Measurements from ENCODE around the gene PRUNE1.

Gene PRUNE1

DNA sequence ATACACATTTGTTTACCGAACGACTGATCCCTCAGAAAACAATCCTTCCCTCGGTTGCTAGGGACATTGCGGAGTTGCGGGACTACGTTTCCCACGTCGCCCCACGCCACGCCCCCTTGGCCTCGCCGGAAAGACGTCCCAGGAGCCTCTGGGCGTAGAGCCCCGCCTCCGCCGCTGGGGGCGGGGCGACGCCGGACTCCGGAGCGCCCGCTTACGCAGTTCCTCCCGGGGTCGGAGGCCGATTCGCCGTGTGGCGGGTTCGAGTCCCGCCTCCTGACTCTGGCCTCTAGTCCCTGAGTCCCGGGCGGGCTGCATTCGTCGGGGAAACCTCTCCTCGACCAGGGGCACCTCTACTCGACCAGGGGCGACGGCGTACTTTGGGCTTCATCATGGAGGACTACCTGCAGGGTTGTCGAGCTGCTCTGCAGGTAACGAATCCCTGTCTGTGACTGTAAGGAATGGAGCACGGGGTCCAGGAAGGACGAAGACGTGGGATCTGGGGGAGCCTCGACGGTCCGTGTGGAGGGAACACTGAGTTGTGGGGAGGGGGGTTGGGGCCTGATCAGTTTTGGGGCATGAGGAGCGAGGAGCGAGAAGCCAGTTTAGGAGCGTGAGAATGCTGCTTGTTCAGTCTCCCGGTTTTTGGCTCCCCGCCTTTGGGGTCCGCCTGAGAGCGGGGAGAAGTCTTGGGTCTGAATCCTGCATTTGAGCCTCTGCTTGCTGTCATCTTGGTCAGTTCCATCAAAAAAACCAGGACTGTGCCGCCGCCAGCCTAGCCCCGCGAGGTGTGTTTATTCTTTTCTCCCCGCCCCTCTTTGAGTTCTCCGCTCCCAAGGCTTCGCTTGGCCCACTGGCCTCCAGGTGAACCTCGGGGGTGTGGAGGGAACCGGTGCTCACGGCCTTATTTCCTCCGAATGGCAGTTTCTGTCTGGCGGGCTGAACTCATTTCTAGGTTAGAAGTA is at the start of gene PRUNE1:
Gene PRUNE1 (plus strand): TSS at position 206 of the 962 bp plus-strand sequence. CDS start 184 bp downstream, at position 390.
- peak; percentile 92 for DNase-seq (ENCODE audit: low read depth)

DNA sequence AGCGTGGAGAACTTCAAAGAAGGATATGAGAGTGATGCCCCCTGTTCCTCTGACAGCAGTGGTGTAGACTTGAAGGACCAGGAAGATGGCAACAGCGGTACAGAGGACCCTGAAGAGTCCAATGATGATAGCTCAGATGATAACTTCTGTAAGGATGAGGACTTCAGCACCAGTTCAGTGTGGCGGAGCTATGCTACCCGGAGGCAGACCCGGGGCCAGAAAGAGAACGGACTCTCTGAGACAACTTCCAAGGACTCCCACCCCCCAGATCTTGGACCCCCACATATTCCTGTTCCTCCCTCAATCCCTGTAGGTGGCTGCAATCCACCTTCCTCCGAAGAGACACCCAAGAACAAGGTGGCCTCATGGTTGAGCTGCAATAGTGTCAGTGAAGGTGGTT is 47.6 kb upstream of the PRUNE1 start:
- no peak for DNase-seq (ENCODE audit: low read depth)

GRCh38 chr1:150961756-150962155 is 46.5 kb upstream of the PRUNE1 start:
- no peak for DNase-seq (ENCODE audit: low read depth)

- no peak for DNase-seq (ENCODE audit: low read depth)
These were observed 44.7 kb upstream of the PRUNE1 start for GRCh38 chr1:150963321-150964163.

- no peak for DNase-seq (ENCODE audit: low read depth)
These were observed 44.1 kb upstream of the PRUNE1 start for GRCh38 chr1:150964164-150964489.

- DNase-seq (ENCODE audit: low read depth): no peak
These were observed 42.6 kb upstream of the PRUNE1 start for GRCh38 chr1:150965605-150966004.

- DNase-seq (ENCODE audit: low read depth): no peak
These were observed 42.2 kb upstream of the PRUNE1 start for GRCh38 chr1:150966011-150966410.

- no peak for DNase-seq (ENCODE audit: low read depth)
These were observed 40.3 kb upstream of the PRUNE1 start for GRCh38 chr1:150967936-150968335.

DNA sequence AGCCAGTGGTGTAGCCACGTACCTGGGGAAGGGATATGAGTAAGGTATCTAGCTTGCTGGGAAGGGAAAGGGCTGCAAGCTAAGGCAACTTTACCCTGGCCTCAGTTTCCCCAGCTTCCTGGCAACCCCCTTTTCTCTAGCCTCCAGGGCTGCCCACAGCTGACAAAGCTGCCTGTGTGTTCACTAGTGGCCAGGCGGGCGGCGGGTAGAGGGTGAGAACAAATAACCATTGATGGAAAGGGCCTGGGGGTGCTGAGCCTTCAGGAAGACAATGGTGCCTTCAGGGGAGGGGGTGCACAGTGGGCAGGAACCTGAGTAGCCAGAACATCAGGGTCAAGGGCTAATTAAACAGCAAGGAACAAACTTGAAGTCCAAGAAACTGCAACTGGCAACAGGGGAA is 39.8 kb upstream of the PRUNE1 start:
- DNase-seq (ENCODE audit: low read depth): no peak

DNA sequence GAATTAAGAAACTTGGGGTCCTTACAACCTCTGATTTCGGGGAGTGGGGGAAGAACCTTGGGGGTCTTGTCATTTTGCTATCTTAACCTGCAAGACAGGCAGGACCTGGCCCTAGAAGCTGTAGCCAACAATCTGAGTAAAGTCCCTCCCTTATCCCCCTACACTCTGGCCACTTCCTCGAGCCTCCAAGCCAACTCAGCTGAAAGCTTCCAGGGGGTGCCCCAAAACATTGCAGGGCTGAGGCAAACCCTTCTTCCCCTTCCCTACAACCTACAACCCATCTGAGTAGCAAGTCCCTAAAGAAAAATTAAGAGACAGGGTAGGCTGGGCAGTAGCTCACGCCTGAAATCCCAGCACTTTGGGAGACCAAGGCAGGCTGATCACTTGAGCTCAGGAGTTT is 38.6 kb upstream of the PRUNE1 start:
- DNase-seq (ENCODE audit: low read depth): no peak

DNA sequence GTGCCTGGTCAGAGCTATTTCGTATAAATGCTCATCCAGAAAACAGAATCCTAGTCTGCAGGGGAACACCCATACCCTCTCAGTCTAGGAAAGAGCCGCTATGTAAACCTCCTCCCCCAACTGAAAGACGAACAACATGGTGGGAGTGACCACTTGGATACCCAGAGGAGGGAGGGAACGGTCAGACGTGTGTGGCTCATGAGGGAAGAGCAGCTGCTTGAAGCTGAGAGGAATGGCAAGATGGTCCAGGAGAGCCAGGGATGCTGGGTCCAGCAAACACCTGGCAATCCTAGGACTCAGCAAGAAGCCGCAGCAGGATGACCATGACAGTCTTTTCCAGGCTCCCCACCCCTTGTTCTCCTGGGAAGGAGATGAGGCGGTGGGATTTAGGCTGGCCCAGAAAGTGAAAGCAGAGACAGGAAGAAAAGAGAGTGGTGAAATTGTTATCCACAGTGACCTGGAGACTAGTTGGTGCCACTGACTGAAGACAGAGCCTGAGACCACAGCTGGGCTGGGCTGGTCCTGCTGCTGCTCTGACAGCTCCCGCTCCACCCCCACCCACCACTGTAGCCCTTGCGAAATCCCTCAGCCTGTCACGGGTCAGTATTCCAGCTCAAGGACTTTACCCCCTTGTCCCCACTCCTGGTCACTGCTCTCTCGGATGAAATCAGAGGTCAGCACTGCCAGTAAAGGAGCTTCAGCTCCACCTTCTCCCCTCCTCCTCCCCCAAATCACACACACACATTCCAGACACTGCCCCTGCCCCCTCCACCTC is 37.3 kb upstream of the PRUNE1 start:
- DNase-seq (ENCODE audit: low read depth): no peak

DNA sequence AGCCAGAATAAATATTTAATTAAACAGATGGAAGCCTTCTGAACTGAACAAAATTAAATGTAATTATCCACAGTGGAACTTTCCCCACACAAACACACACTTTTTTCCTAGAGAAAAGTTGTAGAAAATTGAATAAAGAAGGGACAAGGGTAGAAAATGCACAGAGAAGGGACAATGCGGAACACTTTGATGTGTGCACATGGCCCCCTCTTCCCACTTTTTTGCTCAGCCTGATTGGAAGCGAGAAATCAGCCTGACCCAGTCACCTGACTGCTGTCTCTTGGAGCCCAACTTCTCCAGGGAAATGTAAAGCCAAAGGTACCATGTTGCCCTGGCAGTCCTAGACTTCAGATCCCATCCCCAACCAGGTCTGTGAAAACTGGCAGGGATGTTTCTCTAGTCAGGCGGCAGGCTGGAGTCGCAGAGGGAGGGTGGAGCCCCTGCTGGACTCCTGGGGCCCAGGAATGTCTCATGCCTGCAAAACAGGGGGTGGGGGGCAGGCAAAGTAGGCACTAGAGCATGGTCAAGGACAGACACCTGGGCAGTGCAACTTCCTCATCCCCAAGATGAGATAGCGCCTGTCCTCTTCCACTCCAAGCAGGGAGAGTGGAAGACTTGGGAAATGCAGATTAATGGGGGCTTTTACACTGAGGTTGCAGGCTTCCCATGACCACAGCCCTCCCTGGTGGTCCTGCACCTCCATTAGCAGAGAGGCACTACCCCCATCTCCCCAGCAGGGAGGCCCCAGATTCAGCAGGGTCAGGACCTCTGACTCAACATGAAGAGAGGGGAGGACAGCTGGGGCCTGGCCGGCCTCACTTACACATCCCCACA is 36.4 kb upstream of the PRUNE1 start:
- no peak for DNase-seq (ENCODE audit: low read depth)

GRCh38 chr1:150972417-150972940 is 35.8 kb upstream of the PRUNE1 start:
- DNase-seq (ENCODE audit: low read depth): no peak

DNA sequence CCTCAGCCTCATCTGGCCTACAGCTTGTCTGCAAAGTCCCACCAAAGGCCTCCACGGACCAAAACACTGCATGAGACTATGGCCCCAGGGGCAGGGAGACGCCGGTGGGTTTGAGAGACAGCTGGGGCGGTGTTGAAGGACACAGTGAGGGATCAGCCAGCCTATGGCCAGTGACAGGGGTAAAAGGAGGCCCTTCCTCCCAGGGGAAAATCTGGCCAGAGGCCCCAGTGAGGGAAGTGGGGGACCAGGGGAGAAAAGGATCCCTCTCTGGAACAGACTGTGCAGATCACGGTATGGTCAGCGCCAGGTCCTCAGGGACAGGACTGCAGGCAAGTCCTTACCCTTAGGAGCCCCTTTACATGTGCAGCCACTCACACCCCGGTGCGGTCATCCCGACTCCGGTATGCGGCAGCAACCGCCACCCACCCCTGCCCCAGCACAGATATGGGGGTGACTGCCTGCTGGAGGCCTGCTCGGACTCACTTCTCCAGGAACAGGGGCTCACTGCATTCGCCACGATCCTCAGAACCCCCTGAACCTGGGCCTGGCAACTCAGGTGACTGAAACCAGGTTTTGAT is 34.9 kb upstream of the PRUNE1 start:
- DNase-seq (ENCODE audit: low read depth): no peak

GRCh38 chr1:150973836-150974579 is 34.2 kb upstream of the PRUNE1 start:
- DNase-seq (ENCODE audit: low read depth): peak; percentile 17

GRCh38 chr1:150974580-150975478 is 33.4 kb upstream of the PRUNE1 start, which contains the start of gene CERS2:
CERS2 (minus strand) TSS chr1:150974835; CDS start chr1:150969090, 5,745 bp downstream.
- DNase-seq (ENCODE audit: low read depth): peak; percentile 54

GRCh38 chr1:150976401-150976821 is 31.8 kb upstream of the PRUNE1 start:
- no peak for DNase-seq (ENCODE audit: low read depth)

GRCh38 chr1:150976879-150977694 is 31.2 kb upstream of the PRUNE1 start:
- peak; percentile 49 for DNase-seq (ENCODE audit: low read depth)

All from activated gamma-delta T cell treated with anti-CD3 and anti-CD28 coated beads, Interleukin-2, amount 50 U/mL, for 16 hours (primary cell).